Measurements from ENCODE around the gene SLC66A2.

SLC66A2 gene

DNA sequence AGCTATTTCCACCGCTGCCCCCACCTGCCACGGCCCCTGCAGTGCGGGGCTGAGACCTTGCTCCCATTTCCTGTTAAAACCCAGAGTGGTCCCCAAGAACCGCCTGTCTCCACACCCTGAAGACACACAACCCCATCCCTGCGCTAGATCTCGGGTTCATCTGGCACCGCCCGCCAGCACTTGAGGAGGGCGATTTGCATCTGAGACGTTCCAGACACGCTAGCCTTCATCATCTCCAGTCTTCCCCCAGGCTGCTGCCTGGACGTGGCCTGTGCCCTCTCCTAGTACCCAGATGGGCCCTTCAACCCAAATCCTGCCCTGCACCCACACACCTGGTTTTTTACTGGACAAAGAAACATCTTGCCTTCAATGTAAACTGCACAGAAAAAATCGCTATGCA, 49.8 kb downstream of the SLC66A2 start:
- no peak for DNase-seq (ENCODE audit: low read depth)
- no peak overlapping the region for H3K4me3 ChIP-seq (ENCODE audit: low read length)
- TF ChIP-seq CTCF (conservative IDR thresholded peaks at IDR 0.05; ENCODE audit: low read depth, low read length), result no peak

- no peak overlapping the region for H3K4me3 ChIP-seq (ENCODE audit: low read length)
- DNase-seq (ENCODE audit: low read depth), result no peak
- no peak for TF ChIP-seq CTCF (conservative IDR thresholded peaks at IDR 0.05; ENCODE audit: low read depth, low read length)
These were observed 50.6 kb downstream of the SLC66A2 start for GRCh38 chr18:79900610-79901570.

DNA sequence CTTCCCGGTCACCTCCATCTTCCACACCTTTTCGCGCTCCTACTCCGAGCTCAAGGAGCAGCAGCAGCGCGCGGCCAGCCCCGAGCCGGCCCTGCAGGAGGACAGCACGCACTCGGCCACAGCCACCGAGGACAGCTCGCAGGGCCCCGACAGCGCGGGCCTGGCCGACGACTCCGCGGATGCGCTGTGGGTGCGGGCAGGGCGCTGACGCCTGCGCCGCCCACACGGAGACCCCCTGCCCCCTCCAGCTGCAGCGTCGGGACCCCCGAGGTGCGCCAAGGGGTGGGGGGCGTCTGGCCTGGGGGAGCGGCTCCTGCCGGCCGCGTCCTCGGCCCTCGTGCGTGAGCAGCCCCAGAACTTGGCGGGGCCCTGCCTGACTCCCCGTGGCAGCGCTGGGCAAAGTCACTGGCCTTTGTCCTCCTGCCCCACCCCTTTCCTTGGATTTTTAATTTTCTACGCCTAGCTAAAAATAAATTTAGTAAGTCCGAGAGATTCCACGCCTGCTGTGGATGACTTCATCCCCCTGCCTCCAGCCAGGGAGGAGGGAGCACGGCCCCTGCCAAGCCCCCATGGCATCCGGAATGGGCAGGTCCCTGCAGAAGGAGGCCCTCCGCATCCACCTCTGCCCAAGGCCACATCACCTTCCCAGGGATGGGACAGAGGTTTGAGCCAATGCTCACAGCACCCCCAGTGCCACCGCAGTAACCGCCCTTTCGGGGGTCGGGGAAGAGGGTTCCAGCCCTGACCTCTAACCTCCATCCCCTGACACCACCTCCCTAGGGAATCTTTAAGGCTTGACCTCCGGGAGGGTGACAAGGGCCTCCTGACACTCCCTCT, 51.6 kb downstream of the SLC66A2 start:
- H3K4me3 ChIP-seq (ENCODE audit: low read length), result no peak overlapping the region
- no peak for TF ChIP-seq CTCF (conservative IDR thresholded peaks at IDR 0.05; ENCODE audit: low read depth, low read length)
- DNase-seq (ENCODE audit: low read depth), result no peak

DNA sequence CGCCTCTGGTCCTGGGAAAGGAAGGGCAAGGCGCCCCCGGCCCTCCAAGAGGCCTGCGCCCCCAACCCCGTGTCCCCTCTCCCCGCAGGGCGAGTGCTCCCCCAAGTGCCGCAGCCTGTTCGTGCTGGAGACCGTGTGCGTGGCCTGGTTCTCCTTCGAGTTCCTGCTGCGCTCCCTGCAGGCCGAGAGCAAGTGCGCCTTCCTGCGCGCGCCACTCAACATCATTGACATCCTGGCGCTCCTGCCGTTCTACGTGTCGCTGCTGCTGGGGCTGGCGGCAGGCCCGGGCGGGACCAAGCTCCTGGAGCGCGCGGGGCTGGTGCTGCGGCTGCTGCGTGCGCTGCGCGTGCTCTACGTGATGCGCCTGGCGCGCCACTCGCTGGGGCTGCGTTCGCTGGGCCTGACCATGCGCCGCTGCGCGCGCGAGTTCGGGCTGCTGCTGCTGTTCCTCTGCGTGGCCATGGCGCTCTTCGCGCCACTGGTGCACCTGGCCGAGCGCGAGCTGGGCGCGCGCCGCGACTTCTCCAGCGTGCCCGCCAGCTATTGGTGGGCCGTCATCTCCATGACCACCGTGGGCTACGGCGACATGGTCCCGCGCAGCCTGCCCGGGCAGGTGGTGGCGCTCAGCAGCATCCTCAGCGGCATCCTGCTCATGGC, 52.4 kb downstream of the SLC66A2 start:
- TF ChIP-seq CTCF (conservative IDR thresholded peaks at IDR 0.05; ENCODE audit: low read depth, low read length), result no peak
- no peak overlapping the region for H3K4me3 ChIP-seq (ENCODE audit: low read length)
- no peak for DNase-seq (ENCODE audit: low read depth)

DNA sequence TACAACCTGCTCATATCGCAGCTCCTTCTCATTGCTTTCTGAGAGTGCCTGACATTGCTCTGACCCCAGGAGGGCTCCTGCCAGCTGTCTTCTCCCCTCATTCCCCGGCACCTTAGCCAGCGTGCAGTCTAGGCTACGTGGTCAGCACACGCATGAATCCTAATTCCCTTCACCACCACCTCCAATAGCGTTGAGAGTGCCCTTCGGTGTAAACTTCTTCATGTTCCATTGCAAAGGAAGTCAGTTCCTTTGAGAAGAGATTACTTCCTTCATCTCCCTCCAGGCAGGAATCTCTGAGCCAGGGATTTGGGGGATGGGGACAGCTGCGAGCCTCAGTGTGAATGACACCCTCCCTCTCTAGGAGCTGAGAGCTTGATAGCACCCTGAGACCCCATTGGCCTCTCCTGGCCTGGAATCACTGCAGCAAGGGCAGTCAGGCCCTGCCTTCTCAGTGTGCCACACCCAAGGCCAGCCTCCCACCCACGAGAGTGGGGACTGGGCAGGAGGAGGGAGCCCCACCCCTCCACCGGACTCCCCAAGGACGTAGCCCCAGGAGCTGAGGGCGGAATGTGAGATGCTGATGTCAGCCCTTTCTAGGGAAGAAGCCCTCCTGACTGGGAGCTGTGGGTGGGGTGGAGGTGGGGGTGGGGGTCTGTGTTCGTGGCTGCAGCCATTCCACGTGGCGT, 53.4 kb downstream of the SLC66A2 start:
- DNase-seq (ENCODE audit: low read depth), result no peak
- no peak overlapping the region for H3K4me3 ChIP-seq (ENCODE audit: low read length)
- no peak for TF ChIP-seq CTCF (conservative IDR thresholded peaks at IDR 0.05; ENCODE audit: low read depth, low read length)

DNA sequence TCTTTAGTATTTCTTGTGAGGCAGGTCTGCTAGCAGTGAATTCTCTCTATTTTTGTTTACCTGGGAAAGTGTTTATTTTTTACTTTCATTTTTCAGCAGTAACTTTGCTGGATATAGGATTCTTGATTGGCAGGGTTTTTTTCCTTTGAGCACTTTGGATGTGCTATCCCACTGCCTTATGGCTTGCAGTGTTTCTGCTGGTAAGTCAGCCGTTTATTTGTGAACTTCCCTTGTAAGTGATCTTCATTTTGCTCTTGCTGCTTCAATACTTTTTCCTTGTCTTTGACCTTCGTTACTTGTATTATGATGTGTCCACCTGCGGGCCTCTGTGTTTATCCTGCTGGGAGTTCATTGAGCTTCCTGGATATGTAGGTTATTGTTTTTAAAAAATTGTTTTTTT, 54.7 kb downstream of the SLC66A2 start:
- no peak for DNase-seq (ENCODE audit: low read depth)
- TF ChIP-seq CTCF (conservative IDR thresholded peaks at IDR 0.05; ENCODE audit: low read depth, low read length), result no peak
- H3K4me3 ChIP-seq (ENCODE audit: low read length), result no peak overlapping the region

Data from retinal pigment epithelial cell (primary cell).